GM18517 (cell line): ENCODE measurements around the gene PLK1.

Experiments used
- ATAC-seq: cut with Tn5 transposase; IDR thresholded peaks from one replicate; pipeline ENCODE4 v1.9.1; 2021; ENCODE audit warnings: mild to moderate bottlenecking, moderate library complexity; ENCODE audit not compliant: unreplicated experiment

The PLK1 gene

DNA sequence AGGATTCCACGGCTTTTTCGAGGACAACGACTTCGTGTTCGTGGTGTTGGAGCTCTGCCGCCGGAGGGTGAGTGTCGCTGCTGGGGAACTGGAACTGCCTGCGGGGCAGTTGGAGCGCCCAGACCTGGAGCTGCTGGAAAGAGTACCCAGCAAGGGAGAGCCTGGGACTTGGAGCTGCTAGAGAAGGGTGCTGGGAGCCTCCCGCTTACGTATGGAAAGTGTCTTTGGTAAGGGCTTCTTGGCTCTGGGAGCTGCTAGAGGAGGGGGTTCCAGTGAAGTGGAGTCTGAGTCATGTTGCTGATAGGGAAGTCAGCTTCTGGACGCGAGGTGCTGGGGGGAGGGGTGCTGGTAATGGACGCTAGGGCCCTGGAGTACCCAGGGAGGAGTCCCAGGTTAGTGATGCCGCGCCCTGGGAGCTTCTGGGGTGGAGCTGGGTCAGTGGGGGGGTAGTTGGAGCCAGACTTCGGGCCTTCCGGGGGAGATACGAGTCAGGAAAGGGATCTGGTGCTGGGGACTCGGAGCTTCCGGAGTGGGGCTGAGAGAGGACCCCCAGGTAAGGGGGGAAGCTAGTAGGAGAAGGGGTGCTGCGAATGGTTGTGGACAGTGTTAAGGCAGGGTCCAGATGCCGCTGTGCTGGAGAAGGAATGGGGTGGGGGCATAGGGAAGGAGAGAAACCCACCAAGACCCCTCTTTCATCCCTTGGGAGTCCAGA lies 741 bp downstream of the PLK1 start:
- no peak for ATAC-seq

DNA sequence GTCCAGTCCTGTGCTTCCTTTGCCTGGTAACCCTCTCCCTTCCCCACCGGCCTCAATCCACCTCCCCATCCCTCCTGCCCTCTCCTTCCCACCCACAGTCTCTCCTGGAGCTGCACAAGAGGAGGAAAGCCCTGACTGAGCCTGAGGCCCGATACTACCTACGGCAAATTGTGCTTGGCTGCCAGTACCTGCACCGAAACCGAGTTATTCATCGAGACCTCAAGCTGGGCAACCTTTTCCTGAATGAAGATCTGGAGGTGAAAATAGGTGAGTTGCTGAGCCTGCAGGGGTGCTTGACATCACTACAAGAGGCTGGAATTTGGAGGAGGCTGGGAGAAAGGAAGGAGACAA lies 1.3 kb downstream of the PLK1 start:
- ATAC-seq, result no peak

DNA sequence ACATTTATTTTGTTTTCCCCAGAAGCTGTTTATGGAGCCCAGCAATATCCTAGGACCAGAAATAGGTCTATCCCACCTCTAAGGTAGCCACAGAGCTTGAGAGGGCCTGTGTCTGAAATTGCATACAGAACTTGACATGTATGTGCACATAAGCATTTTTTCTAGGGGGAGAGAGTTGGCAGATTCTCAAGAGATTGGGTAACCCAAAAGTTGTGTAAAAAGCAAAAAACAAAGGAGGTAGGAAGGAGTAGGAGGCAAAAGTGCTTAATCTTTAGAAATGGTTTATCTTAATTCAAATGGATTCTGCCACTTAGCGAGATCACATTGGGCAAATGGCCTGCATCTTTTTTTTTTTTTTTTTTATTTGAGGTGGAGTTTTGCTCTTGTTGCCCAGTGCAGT lies 3.5 kb downstream of the PLK1 start:
- no peak for ATAC-seq

DNA sequence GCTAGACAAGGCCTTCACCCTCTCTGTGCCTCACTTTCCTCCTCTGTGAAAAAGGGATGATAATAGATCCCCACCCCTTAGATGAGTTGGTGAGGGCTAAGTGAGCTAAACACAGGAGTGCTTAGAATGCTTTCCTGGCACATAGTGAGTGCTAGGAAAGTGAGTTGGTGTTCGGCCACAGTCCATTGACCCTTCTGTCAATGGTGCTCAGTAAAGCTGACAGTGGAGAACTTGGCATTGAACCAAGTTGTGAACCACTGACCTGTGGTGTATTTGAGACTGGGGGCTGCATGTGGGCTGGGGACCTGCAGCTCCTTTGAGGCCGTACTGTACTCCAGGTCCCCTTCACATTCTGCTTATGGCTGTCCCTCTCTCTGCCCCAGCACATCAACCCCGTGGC lies 4.8 kb downstream of the PLK1 start:
- no peak for ATAC-seq

DNA sequence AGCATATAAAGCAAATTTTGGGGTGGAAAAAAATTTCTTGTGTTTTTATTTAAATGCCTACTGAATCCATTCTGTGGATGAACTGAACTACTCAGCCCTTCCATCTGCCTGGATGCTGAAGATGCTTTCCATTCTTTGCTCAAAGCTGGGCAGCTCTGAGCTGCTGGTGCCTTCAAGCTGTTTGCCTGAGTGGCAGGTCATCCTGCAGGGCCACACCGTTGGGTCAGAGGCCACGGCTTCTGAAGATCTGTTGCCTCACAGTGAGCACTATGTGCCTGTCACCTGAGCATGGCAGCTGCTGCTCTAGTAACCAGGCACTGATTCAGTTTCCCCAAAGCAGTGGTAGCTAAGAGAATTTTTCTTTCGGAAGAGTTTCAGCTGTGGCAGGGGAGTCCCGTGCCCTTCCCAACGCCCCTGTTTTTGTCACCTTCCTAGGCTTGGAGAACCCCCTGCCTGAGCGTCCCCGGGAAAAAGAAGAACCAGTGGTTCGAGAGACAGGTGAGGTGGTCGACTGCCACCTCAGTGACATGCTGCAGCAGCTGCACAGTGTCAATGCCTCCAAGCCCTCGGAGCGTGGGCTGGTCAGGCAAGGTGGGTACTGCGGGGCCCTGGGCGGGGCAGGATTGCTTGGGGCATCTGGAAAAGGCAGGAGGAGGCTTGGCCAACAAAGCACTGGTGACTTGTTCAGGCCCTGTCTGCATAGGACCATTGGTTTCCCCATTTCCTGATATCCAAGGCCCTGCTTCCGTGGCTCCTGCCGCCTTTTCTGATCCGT lies 8.5 kb downstream of the PLK1 start:
- no peak for ATAC-seq

DNA sequence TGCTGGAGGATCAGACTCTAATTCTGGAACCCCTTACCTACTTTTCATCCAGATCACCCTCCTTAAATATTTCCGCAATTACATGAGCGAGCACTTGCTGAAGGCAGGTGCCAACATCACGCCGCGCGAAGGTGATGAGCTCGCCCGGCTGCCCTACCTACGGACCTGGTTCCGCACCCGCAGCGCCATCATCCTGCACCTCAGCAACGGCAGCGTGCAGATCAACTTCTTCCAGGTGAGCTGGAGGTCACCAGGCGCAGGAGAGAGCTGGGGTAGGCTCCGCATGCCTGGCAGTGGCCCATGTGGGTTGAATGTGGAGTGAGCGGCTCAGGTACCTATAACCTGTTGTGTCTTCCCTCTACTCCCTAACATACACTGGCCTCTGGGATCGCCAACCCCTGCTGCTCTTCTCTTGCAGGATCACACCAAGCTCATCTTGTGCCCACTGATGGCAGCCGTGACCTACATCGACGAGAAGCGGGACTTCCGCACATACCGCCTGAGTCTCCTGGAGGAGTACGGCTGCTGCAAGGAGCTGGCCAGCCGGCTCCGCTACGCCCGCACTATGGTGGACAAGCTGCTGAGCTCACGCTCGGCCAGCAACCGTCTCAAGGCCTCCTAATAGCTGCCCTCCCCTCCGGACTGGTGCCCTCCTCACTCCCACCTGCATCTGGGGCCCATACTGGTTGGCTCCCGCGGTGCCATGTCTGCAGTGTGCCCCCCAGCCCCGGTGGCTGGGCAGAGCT lies 10.9 kb downstream of the PLK1 start:
- ATAC-seq, result no peak

DNA sequence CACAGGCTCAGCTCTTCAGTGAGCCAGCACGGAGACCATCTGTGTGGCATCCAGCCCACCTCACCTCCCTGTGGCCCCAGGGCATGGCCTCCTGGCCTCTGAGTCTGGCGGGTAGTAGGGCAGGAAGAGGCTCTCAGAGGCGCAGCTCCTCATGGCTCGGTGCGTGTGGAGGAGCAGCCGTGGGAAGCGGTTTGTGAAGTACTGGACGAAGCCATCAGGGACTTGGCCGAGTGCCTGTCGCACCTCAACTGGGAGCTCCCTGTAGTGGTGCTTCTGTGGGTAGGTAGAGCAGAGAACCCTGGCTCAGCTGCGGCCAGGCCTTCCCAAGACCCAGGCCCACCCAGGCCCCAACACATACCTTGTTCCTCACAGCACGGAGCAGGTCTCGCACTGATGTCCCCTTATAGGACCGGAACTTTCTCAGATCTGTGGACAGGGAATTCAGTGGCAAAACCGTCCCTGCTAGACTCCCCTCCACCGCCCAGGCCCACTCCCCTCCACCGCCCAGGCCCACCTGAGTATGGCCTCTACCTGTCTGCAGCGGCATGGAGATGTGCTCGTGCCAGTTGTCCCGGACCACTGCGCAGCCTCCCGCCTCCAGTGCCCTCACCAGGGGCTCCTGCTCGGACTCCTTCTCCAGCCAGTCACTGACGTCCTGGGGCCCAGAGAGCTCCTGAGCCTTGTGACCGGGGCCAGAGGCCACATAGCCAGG lies 12.2 kb downstream of the PLK1 start:
- no peak for ATAC-seq

DNA sequence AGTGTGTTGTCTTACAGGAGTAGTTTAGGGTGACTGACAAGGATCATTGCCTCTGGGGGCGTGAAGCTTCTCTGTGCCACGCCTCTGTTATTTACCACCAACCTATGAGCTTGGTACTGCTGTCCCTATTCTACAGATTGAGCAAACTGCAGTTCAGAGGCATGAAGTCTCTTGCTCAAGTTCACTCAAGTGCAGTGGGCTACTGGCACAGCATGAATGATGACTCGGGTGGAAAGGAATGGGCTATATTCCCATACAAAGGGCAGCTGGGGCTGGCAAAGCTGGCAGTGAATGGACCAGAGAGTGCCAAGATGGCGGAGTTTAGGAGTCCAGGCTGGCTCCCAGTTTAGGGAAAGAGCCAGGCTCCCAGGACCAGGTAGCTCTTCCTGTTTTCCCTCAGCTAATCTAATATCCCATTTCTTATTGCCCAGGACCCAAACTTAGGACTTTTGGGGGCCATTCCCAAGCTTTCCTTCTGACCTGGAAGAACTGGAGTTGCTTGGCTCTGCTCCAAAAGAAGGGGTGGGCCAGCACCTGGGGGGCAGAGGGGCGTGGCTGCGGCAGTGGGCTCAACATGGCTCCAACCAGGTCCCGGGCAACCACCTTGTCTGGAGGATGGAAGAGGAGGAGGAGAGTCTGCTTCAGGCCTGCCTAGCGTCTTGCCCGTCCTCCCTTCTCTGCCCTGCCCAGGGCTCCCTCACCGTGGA lies 12.9 kb downstream of the PLK1 start:
- no peak for ATAC-seq

DNA sequence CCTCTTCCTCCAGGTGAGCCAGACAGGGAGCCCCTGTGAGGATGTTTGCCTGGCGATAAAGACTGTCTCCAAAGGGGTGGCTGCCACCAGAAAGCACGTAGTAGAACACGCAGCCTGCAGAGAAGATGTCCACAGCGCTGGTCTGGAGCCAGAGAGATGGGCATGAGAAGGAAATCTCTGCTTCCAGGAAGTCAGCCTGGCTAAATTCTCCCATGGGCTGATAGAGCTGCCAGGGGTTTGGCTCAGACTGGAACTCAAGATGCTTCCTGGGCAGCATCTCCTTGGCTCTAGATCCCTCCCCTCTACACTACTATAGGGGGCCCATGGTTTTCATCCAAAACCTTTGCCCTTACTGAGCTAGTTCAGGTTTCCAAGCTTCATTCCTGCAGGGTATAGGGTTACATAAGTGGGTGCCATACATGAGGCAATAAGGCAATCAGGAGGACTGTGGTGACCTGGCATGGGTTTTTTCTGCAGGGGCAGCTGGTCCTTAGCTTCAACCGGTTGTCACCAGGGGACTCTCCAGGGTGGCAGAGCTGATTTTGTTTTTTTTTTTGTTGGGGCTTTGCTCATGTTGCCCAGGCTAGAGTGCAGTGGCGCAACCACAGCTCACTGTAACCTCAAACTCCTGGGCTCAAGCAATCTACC lies 13.6 kb downstream of the PLK1 start:
- ATAC-seq, result no peak

DNA sequence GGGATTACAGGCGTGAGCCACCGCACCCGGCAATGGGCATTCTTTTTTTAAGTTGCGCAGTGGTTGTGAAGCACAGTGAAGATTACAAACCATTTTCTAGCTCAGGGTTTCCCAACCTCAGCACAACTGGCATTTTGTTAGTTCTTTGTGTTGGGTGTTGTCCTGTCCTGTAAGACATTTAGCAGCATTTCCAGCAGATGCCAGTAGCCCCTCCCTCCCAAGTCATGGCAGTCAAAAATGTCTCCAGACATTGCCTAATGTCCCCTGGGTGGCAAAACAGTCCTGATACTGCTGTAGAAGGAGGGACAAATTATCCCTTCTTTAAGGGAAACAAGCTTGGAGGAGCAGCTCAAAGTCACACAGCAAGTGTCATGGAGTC lies 15.6 kb downstream of the PLK1 start:
- no peak for ATAC-seq

DNA sequence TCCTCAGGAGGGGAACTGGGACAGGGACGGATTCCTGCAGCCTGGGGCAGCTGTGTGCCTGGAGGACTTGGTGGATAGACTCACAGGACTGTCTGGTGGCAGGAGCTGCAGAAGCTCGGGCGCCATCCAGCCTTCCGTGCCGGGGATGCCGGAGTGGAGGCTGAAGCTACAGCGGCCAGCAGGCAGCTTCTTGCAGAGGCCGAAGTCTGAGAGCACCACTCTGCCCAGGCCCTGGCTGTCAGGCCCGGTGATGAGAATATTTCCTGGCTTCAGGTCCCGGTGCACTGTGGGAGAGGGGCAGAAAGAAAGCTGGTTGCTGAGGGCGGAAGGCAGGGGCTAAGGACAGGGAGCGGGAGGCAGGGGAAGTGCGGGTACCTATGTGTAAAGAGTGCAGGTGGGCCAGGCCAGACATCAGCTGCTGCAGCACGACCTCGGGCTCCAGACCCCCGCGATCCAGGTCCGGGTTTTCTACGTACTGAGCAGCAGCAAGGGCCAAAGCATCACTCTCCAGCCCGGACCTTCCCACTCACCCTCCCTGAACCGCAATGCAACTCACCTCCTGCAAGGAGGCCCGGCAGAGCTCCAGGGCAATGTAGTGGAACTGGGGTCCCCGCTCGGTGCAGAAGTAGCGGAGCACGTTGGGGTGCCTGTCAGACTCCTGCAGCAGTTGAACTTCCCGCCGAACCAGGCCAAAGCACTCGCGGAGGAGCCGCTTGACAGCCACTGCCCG lies 16.1 kb downstream of the PLK1 start:
- ATAC-seq, result no peak

DNA sequence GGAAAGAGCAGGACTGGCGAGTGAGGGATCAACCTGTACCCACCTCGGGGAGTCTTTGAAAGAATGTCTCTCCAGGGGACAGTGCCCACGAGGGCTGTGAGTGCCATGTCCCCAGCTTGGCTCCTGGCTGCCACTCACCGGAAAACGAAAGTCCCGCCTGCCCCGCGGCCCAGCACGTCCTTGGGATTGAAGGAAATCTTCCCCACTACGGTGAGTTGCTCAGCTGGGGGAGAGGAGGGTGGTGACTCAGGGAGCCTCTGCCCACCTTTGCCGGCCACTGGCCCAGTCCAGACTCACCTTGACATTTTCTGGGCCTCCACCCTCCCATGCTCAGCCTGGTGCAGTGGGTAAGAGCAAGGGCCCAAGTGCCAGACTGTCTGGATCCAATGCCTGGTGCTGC lies 17.1 kb downstream of the PLK1 start:
- ATAC-seq, result no peak

DNA sequence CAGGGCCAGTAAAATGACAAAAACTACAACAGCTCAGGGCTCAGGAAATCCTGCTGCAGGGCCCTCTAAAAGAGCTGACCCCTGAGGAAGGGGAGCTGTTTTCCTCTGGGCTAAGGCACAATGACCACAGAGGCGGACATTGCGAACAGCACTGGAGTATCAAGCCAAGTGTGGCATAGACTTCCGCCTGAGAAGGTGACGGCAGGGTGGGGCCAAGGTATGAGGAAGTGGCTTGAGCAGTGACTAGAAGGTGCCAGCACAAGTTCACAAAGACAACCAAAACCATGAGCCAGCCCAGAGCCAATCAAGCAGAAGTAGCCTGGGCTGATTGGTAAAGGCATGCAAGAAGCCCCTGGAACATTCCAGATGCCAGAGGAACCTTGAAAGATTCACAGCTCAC lies 20.4 kb downstream of the PLK1 start:
- ATAC-seq, result no peak

DNA sequence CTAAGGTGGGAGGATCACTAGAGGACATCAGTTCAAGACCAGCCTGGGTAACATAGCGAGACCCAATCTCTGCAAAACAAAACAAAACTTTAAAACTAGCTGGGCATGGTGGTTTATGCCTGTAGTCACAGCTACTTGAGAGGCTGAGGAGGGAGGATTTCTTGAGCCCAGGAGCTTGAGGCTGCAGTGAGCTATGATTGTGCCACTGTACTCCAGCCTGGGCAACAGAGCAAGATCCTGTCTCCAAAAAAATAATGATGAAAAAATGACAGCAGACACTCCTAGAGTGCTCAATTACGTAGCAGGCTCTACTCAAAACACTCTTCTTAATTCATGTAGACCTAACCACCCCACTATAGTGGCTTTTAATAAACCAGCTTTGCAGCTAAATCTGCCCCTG lies 21.4 kb downstream of the PLK1 start:
- no peak for ATAC-seq

DNA sequence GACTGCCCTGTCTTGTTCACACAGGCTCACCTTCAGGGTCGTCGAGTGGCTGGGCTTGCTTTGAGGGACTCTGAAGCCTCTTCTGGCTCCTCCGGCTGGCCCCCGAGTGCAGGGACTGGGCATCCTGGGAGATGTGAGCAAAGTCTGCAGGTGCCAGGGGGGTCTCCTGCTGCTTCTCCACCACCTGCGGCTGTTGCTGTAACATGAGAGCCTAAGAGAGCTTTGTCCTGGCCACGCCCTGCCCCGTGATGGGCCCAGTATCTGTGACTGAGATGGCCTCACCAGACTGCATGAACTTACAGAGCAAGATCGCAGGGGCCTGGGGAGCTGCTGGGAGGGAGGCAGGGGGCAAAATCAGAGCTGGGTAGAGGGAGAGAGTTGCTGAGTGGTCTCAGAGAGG lies 21.8 kb downstream of the PLK1 start:
- no peak for ATAC-seq

DNA sequence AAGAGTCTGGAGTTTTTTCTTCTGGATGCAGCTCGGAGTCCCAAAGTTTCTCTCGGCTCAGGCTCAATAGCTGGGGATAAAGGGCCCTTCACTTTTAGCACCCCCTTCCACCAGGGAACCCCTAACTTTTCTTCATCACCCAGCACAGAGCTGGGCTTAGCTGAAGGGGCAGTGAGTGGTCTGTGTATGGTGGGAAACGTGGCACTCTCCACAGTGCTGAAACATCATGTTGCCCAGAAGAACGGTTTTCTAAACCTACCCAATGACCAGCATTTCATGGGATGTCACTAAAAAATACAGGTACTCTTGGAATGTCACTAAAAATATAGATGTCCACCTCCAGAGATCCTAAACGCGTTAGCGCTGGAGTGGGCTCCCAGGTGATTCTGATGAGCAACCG lies 22.4 kb downstream of the PLK1 start:
- ATAC-seq, result no peak

DNA sequence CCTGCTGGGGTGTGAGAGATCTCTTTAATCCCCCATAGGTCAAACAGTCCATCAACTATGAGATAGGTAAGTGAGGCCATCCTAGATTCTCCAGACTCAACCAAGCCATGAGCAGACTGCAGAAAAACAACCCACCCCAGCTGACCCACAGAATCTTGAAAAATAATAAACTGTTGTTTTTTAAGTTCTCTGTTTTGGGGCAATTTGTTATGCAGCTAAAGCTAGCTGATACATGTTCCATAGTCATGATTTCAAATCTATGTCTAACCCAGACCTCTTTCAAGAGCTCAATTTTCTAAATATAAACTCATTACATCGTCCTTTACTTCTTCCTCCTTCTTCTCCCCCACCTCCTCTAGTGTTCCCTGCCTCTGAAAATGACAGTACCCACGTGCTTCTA lies 24.3 kb downstream of the PLK1 start:
- no peak for ATAC-seq

DNA sequence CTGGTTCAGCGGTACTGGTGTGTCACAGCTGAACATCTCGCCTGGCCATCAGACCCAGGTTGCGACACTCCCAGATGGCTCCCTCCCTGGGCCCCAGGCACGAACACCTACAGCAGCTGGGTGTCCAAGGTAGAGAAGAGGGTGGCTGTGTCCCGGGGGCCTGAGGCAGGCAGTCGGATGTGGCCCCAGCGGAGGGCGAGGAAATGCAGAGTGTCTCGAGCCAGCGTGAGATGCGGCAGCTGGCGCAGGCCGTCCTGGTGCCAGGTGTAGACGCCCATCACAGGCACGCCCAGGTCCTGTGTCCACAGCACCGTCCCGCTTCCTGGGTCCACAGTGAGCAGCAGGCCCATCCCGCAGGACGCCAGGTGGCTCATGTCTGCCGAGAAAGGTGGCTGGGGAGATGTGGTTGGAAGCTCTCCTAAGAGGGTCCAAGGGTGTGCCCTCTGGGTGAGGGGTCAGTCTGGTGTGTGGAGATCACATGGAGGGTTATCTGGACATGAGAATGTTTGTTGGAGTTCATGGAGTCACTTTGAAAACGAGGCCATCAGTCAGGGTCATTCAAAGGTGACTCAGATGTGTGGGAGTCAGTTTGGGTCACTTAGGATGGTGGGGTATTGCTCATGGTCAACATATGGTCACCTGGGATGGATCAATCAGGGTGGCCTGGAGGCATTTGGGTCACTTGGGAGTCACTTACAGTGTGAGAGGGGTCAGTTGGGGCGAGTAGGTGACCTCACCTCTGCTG lies 26.3 kb downstream of the PLK1 start:
- ATAC-seq, result no peak

DNA sequence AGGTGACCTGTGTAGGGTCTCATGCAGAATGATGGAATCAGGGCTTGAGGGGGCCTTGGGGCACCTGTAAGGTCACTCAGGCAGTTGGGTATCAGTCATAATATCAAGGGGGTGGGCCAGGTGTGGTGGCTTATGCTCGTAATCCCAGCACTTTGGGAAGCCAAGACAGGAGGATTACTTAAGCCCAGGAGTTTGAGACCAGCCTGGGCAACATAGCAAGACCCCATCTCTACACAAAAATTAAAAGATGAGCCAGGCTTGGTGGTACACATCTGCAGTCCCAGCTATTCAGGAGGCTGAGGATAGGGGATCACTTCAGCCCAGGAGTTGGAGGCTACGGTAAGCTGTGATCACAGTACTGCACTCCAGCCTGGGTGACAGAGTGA lies 26.8 kb downstream of the PLK1 start:
- no peak for ATAC-seq
